Activated CD8-positive, alpha-beta memory T cell treated with anti-CD3 and anti-CD28 coated beads, Interleukin-2, amount 50 U/mL, for 48 hours (primary cell): ENCODE results near the gene SULT6B1.
A peak's percentile ranks its signal among the peaks of the same experiment; 100 is the strongest.
"Not testable (repeated sequence)": the region's sequence is repeated elsewhere in the genome, so short reads cannot be mapped to it uniquely, and the experiment has no call there.

Source experiments
- DNase-seq: peaks from one replicate; pipeline ENCODE4 v3.0.0-alpha.2; 2020

Gene SULT6B1, protein sequence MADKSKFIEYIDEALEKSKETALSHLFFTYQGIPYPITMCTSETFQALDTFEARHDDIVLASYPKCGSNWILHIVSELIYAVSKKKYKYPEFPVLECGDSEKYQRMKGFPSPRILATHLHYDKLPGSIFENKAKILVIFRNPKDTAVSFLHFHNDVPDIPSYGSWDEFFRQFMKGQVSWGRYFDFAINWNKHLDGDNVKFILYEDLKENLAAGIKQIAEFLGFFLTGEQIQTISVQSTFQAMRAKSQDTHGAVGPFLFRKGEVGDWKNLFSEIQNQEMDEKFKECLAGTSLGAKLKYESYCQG

DNA sequence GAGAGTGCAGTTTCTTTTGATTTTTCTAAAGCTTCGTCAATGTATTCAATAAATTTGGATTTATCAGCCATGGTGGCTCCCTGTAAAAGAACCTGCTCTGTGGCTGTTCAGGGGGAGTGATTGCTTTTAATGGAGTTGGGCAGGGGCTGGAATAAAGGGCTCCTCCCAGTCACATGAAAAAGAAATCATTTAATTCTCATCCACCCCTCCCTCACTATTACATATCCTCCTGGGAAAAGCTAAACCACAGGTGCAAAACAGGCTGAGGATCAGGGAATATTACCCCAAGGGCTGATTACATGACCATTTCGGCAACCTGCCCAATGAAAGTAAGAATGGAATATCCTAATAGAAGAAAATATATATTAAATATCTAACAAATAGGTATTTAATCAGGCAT lies at the start of gene SULT6B1:
TSS of gene SULT6B1 (minus strand) at position 101 of the 400 bp plus-strand sequence. CDS start at position 71, 30 bp downstream.
- DNase-seq = no peak

DNA sequence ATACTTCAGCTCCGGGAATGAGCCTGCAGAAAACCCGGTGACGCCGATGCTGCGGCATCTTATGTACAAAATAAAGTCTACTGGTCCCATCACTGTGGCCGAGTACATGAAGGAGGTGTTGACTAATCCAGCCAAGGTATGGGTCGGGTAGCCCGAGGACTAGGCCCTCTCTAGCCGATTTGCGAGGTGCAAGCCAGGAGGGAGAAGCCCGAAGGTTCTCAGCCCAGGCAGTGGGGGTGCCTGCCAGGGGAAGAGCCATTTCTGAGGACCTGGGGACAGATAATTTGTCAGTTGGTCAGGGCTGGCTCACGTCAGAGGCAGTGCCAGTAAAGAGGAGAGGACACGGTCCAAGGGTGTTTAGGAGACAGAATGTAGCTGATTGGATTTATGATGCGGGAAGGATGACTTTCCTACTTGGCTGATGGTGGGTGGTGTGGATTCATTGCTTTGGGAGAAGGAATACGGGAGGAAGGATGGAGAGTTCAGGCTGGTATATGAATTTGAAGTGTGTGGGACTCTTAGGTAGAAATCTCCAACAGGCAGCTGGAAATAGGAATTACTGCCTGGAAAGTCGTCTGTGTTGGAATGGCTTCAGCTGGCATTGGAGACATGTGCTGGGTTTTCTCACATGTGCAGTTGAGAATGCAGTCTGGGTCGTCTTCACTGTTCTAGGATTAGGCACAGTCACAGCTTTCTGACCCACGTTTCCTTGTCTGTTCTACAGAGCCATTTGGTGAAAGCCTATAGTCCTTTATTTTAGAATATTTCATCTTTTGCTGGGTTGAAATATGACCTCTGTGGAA lies 43.9 kb upstream of the SULT6B1 start:
- DNase-seq = peak; percentile 63

DNA sequence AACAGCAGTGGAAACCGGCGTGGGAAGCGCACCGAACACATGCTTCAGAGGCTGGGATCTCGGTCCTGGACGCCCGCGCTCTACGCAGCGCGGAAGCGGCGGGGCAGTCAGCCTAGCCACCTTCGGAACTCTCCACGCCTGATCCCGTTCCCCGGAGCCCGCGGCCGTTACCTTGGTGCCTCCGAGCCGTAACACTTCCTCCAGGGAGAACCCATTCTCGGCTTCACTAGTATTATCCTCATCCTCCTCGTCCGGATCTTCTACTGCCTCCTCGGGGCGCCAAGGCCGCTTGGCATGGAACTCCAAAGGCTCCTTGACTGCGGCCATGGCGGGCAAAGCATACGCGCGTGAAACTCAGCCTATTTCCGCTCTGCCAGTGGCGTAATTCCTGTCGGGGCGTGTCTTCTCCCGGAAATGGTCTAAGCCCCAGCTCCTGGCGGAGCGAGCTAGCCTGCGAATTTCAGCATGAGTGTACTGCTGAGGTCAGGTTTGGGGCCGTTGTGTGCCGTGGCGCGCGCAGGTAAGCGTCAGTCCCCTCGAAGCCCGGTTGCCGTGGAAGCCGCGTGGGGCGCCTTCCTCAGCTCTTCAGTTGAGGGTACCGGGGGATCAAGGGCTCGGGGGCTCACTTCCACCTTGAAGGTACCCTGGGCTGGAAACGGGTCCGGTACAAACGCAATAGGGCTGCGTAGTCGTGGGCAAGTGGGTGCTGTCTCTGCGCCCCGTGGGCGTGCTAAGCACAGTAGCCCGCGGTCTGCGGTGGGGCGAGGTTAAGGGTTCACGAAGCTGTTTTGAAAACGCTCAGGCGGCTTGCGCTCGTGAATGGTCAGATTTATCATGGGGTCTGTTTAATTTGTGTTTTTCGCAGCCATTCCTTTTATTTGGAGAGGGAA lies 43.0 kb upstream of the SULT6B1 start, which contains the start of the genes CEBPZ and NDUFAF7:
TSS of gene CEBPZ (minus strand) at position 356 of the 890 bp plus-strand sequence. CDS start at position 327, 29 bp downstream.
TSS of gene NDUFAF7 (plus strand) at position 418 of the 890 bp plus-strand sequence. CDS start at position 466, 48 bp downstream.
- peak; percentile 91 for DNase-seq

DNA sequence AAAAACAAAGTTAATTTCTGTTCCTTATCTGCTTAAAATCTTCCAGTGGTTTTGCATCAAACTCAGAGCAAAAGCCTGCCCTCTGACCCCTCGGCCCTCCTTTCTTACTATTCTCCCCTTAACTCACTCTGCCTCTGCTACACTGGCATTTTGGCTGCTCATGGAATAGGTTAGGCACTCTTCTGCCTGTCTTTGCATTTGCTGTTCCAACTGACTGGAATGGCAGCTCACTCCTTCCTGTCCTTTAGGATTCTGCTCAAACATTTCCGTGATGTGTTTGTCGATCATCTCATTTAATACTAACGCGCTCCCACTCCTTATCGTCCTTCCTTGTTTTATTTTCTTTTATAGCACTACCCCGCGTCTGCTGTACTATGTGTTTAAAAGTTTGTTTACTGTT lies 42.1 kb upstream of the SULT6B1 start:
- DNase-seq = no peak

DNA sequence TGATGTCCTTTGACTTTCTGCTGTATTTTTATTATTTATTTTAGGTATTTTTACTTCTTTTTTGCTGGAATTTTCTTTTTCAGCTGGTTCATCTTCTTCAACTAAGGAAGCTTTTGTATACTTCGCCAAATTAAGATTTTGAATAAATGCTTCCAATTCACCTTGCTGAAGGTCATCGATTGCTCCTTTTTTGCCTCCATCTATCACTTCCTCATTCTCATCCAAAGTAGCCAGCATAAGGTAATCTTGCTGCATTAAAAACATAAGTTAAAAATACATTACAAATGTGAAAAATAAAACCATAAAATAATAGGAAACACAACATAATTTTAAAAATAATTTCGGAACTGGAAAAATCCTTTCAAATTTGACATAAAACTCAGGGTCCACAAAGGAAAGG lies 40.3 kb upstream of the SULT6B1 start:
- DNase-seq = no peak

DNA sequence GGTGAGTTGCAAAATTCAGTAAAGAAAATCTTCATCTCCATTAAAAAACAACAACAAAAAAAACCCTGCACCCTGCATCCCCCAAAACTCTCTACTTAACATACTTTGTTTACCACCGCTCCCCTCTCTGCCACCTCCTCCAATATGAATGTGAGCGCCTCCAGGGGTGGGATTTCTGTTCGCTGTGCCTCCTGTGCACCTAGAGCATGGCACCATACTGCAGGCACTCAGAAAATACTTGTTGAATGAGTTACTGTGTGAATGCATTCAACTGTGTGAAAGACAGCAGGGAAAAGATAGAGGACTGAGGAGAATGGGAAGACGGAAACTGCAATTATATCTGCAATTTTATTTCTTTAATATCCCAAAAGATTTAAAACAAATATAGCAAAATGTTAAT lies 38.4 kb upstream of the SULT6B1 start:
- no peak for DNase-seq

DNA sequence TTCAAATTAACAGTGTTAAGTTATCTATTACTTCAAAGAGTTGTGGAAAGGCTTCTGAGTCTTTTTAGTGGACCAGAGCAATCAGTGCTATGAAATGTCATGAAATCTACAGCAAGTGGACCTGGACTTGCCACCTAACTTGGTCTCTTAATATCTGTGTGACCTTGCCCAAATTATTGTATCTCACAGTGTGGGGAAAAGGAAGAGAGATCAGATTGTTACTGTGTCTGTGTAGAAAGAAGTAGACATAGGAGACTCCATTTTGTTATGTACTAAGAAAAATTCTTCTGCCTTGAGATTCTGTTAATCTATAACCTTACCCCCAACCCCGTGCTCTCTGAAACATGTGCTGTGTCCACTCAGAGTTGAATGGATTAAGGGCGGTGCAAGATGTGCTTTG lies 36.7 kb upstream of the SULT6B1 start:
- not testable (repeated sequence) for DNase-seq

DNA sequence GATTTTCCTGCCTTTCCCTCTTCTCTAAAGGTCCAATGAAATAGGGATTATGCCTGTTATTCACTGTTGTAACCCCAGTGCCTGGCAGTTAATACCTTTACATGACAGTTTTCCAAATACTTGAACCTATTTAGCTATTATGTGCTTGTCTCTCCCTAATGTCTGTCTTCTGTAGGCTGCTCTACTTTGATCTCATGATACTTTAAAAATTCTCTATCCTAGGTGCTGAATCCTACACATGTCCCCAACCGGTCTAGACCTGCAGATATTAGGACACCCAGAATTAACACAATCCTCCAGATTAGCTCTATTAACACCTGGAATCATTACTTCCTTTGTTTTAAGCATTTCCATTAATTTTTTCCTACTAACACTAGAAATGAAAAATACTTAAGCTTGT lies 35.6 kb upstream of the SULT6B1 start:
- no peak for DNase-seq

DNA sequence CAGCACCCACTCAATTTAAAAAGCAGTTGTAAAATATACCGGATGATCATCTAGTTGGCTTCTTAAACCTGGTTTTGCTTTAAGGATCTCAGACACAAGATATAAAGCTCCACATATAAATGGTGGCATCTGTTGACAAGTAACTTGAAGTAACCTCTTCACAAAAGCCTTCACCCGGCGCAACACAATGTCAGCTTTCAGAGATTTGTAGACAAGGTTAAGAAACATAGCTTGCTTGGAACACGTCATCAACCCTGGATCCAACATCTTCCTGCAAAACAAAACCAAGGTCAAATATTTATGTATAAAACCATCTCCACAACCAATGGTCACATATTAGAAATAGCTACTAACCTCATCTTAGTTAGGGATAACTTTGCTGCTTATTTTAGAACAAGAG lies 34.7 kb upstream of the SULT6B1 start:
- DNase-seq = no peak

DNA sequence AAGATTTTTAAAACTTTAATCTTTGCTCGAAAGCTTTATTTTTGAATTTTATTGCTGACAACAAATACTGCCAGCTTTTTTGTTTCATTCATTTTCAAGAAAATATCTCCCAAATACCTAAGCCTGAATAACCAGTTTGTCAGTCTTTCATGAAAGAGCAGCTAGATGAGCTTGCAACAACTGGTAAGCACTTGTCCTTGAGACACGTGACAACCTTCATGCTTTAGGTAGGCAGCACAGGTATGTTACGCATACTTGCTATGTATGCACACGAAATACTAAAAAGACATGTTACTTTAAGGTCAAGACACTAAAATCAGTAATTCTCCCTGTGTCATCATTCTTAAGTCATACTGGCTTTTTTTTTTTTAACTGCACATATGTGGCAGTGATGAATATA lies 30.6 kb upstream of the SULT6B1 start:
- no peak for DNase-seq

DNA sequence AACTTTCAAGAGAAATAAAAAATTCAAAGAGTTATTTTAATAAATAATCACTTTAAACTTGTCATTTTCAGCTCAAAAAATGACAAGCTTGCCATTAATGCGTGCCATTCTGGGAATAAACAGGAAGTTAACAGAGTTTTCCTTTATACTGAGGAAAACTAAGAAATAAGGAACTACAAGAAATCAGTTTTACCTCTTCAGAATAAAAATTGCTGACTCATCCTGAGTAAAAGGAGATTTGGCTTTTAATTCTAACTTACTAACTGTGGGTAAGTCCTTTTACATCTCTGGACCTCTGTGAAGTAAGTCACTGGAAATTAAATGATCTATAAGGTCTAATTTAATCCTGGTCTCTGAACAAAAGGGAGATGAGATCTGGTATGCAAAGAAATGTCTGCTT lies 26.8 kb upstream of the SULT6B1 start:
- DNase-seq = no peak

DNA sequence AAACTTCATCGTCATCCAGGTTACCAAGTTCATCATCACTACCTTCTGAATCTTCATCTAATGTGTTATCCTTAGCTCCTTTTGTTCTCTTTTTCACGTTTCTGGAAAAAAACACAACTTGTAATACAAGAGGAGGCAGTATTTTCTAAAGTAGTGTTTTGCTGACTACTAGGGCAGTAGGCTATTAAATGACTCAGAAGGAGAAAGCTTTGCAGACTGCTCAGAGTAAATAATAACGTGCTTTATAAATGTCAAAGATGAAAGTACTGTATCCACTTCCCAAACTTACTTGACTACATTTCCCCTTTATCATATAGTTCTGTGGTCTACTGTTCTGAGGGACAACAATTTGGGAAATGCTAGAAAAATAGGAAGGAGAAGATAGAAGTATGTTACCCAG lies 23.5 kb upstream of the SULT6B1 start:
- DNase-seq = no peak

DNA sequence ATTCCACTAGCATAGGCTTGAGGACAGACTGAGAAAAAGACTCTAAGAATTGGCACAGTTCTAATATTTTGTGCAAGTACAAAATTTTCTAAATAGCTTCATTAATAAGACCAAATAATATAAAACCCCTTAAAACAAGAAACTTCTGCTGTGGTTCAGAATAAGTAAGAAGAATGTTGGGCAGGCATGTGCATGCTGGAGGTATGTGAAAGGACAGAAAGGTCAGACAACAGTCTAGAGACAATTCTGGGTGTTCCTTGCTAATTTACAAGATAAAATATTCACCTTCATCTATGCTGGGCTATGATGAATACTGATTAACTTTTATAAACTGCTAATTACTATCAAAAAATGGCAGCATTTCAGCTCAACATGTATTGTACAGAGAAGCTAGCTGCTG lies 22.7 kb upstream of the SULT6B1 start:
- DNase-seq = no peak

DNA sequence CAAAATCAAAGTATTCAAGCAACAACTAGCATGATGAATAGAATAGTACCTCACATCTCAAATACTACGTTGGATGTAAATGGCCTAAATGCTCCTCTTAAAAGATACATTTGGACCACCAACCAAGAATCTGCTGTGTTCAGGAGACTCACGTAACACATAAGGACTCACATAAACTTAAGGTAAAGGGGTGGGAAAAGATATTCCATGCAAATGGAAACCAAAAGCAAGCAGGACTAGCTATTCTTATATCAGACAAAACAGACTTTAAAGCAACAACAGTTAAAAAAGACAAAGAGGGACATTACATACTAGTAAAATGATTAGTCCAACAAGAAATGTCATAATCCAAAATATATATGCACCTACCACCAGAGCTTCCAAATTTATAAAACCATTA lies 18.3 kb upstream of the SULT6B1 start:
- DNase-seq = not testable (repeated sequence)

DNA sequence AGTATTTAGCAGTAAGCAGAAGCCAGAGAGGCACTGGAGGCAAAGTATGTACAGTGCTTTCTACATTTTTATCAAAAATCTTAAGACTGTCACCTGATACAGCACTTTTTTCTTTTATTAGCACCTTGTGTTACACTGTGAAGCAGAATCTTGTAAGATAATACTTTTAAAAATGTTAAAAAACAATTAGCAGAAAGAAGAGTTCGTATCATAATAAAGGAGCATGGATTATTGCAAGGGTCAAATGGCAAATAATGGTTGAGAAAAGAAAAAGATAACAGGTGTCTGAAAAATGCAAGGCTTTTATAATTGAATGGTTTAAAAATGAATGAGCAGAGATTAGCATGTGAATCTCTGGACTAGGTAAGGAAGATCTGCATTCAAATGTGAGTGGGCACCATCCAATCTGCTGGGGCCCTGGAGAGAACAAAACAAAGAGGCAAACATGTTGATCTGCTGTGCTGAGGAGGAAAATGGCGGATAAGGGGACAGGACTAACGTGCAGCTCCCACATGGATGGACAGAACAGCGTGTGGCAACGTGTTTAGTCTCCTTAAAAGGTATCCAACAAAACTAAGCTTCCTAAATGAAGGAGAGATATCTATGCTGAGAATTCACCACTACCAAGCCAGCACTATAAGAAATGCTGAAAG lies 17.3 kb upstream of the SULT6B1 start:
- no peak for DNase-seq

DNA sequence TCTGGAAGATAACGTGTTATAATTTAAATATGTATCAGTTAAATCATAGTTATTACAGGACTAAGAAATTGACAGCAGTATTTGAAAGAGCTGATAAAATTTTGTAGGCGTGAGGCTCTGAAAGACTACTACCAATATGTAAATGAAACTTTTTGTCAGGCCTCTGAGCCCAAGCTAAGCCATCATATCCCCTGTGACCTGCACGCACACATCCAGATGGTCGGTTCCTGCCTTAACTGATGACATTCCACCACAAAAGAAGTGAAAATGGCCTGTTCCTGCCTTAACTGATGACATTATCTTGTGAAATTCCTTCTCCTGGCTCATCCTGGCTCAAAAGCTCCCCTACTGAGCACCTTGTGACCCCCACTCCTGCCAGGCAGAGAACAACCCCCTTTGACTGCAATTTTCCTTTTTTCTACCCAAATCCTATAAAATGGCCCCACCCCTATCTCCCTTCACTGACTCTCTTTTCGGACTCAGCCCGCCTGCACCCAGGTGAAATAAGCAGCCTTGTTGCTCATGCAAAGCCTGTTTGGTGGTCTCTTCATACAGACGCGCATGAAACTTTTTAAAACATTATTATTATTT lies 16.7 kb upstream of the SULT6B1 start:
- not testable (repeated sequence) for DNase-seq

DNA sequence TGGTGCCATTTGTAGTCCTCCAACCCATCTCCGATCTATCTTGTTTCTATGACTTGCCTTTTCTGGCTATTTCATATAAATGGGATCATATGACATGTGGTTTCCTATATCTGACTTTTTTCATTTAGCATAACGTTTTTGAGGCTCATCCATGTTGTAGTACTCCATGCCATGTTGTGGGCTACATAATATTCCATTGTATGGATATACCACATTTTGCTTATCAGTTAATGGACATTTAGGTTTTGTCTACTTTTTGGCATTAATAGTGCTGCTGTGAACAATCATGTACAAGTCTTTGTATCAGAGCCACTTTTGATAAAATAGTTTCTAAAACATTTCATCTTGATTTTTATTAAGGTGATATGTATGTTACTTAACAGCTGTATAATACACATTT lies 15.2 kb upstream of the SULT6B1 start:
- DNase-seq = no peak

DNA sequence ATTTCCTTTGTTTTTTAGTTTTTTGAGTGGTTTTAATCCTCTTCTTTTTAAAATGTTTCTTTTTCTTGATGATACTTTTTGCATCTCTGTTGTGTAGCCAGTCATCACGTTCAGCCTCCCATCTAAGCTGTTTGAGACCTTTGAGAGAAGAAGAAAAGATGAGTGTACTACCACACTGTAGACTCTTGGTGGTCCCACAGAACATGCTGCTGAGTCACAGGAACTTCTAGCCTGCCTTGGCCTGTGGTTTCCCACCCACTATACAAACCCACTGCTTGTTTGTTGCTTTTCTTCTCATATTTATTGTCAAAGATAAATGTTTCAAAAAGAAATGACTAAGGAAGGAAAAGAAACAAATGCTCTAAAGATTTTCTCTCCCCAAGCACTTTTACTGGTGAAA lies 13.3 kb upstream of the SULT6B1 start:
- DNase-seq = no peak

DNA sequence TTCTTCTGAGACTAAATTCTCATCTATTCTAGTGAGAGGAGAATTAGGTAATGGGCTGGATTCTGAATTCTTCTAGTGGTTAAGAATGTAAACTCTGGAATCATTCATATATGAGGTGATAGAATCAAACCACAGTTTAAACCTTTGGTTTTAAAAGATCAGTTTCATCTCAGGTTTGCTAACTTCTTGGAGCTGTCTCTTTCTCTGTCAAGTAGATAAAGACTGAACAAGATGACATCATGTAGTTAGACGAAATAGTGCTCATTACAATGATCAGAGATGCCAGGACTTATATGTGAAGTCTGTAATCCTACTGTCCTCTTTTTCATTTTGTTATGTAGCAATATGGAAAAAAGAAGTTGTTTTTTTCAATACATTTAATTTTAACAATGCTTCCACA lies 12.7 kb upstream of the SULT6B1 start:
- DNase-seq = no peak

DNA sequence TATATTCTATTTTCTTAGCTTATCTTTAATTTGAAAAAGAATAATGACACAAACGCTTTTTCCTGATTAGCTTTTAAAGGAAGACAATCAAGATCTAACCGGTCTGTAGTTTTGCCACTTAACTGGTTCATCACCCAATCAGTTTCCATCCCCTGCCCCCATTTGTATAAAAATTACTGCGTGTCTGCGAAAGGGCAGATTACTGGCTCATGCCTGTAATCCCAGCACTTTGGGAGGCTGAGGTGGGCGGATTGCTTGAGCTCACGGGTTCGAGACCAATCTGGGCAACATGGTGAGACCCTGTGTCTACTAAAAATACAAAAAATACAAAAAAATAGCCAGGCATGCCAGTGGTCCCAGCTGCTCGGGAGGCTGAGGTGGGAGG lies 10.2 kb upstream of the SULT6B1 start:
- no peak for DNase-seq

DNA sequence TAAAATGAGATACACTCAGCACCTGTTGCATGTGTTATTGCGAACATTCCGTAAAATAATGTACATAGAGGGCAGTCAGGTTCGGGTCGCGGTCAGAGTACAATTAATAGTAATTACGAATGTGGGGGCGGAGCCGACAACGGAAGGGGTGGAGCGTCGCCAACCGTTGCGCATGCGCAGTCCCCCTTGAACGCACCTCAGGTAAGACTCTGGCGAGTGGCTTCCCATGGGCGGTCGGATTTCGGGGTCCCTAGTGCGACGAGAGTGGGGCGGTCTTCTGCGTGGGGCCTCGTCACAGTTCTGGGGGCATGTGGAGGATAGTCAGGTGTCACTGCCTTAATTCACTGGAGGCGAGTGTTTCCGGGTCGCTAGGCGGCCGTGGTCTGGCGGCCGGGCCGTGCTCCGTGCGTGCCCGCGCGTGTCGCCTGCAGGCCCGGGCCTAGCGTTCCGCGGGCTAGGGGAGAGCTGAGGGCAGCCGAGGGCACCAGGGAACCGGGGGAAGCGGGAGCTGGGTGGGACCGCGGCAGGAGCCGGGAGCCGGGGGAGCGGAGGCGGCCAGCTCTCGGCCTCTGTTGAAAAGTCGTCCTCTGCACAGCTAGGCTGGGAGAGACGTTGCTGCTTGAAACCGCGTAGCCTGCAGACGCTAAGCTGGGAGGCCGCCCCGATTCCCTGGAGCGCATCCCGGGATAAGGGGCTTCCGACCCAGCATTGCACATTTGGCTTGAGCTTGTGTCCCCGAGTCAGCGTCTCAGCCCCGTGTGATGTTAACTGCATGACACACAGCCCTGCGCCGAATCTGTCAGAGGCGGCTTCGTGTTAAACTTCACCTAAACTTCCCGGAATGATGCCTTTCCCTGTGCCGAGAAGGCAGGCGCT lies 8.1 kb upstream of the SULT6B1 start, which contains the start of gene CEBPZOS:
TSS of gene CEBPZOS (plus strand) at position 177 of the 876 bp plus-strand sequence. CDS start 3,209 bp downstream, outside the sequence.
- peak; percentile 97 for DNase-seq
